ENCODE measurements around the gene GRIN2A.
"Not testable (repeated sequence)": the region's sequence is repeated elsewhere in the genome, so short reads cannot be mapped to it uniquely, and the experiment has no call there.

GRIN2A gene

GRCh38 chr16:9908613-9909012 lies 273.6 kb downstream of the GRIN2A start:
- DNase-seq, result no peak

- no peak for DNase-seq
These were observed 274.5 kb downstream of the GRIN2A start for GRCh38 chr16:9907752-9908151.

GRCh38 chr16:9906218-9906617 lies 276.0 kb downstream of the GRIN2A start:
- DNase-seq, result no peak

- DNase-seq, result no peak
These were observed 277.7 kb downstream of the GRIN2A start for GRCh38 chr16:9904526-9904925.

GRCh38 chr16:9900576-9900975 lies 281.7 kb downstream of the GRIN2A start:
- DNase-seq, result no peak

GRCh38 chr16:9898555-9898954 lies 283.7 kb downstream of the GRIN2A start:
- DNase-seq, result no peak

GRCh38 chr16:9898124-9898523 lies 284.1 kb downstream of the GRIN2A start:
- no peak for DNase-seq

GRCh38 chr16:9895817-9896216 lies 286.4 kb downstream of the GRIN2A start:
- DNase-seq, result no peak

- DNase-seq, result no peak
These were observed 296.4 kb downstream of the GRIN2A start for GRCh38 chr16:9885876-9886275.

GRCh38 chr16:9885467-9885866 lies 296.8 kb downstream of the GRIN2A start:
- no peak for DNase-seq

- not testable (repeated sequence) for DNase-seq
These were observed 306.2 kb downstream of the GRIN2A start for GRCh38 chr16:9875981-9876380.

GRCh38 chr16:9874219-9874618 lies 308.0 kb downstream of the GRIN2A start:
- DNase-seq, result no peak

GRCh38 chr16:9870962-9871361 lies 311.3 kb downstream of the GRIN2A start:
- DNase-seq, result no peak

GRCh38 chr16:9869776-9870175 lies 312.5 kb downstream of the GRIN2A start:
- no peak for DNase-seq

- no peak for DNase-seq
These were observed 313.6 kb downstream of the GRIN2A start for GRCh38 chr16:9868606-9869149.

- DNase-seq, result no peak
These were observed 315.1 kb downstream of the GRIN2A start for GRCh38 chr16:9867176-9867575.

GRCh38 chr16:9864461-9864860 lies 317.8 kb downstream of the GRIN2A start:
- DNase-seq, result no peak

- DNase-seq, result no peak
These were observed 319.9 kb downstream of the GRIN2A start for GRCh38 chr16:9862327-9862726.

- no peak for DNase-seq
These were observed 321.4 kb downstream of the GRIN2A start for GRCh38 chr16:9860876-9861275.

GRCh38 chr16:9859701-9860327 lies 322.4 kb downstream of the GRIN2A start:
- no peak for DNase-seq

- DNase-seq, result no peak
These were observed 327.6 kb downstream of the GRIN2A start for GRCh38 chr16:9854675-9855074.

- no peak for DNase-seq
These were observed 330.2 kb downstream of the GRIN2A start for GRCh38 chr16:9852003-9852402.

GRCh38 chr16:9850817-9851216 lies 331.4 kb downstream of the GRIN2A start:
- no peak for DNase-seq

- DNase-seq, result no peak
These were observed 332.5 kb downstream of the GRIN2A start for GRCh38 chr16:9849697-9850245.

- DNase-seq, result no peak
These were observed 335.1 kb downstream of the GRIN2A start for GRCh38 chr16:9847146-9847545.
